H1 (cell line): Measurements from ENCODE around the gene RRM2. TPM values are rescaled to one million over a fixed set of nuclear protein-coding genes. Genes with fewer than 3 reads are reported as not detected.

Experiments used
- CTCF ChIA-PET: fragments of 300-600 bp; sonication (Branson Sonifier 250); formaldehyde crosslinking; loops from one replicate; lab custom pipeline; 2021; ENCODE audit not compliant: partially characterized antibody; lab: Charles Lee
- POLR2A ChIA-PET: fragments of 300-600 bp; sonication (Branson Sonifier 250); formaldehyde crosslinking; loops from one replicate; lab custom pipeline; 2021; ENCODE audit warnings: inconsistent platforms; ENCODE audit not compliant: partially characterized antibody; lab: Charles Lee
- DNase-seq, 2 experiments: peaks; one replicate each; pipeline versions ENCODE4 v3.0.0 to v3.0.0-alpha.2; 2010 to 2022; ENCODE audit warnings: low spot score in 2 of 2, low read depth in 1 of 2, mixed read lengths in 1 of 2
- FAIRE-seq: peaks from 2 replicates; lab custom pipeline; 2011; peaks lifted over from hg19 to GRCh38; lab: Jason Lieb, UNC
- H2AFZ ChIP-seq: 2 replicates; pipeline ENCODE4 v1.8.1; 2012; ENCODE audit warnings: low read length, inconsistent platforms
- H2AK5ac ChIP-seq: 2 replicates; pipeline ENCODE4 v1.6.1; 2013; ENCODE audit warnings: low read depth, low read length
- H2BK120ac ChIP-seq: replicated peaks from 2 replicates; pipeline ENCODE3; 2013; ENCODE audit warnings: low read depth, low read length, inconsistent platforms
- H2BK12ac ChIP-seq: 2 replicates; pipeline ENCODE4 v1.6.1; 2013; ENCODE audit warnings: low read depth, low read length
- H2BK15ac ChIP-seq: 2 replicates; pipeline ENCODE4 v1.6.1; 2013; ENCODE audit warnings: low read length
- H2BK20ac ChIP-seq: 2 replicates; pipeline ENCODE4 v1.6.1; 2013; ENCODE audit warnings: low read length
- H2BK5ac ChIP-seq: 2 replicates; pipeline ENCODE4 v1.6.1; 2013; ENCODE audit warnings: low read depth, low read length
- H3K14ac ChIP-seq: 2 replicates; pipeline ENCODE4 v1.6.1; 2013; ENCODE audit warnings: inconsistent platforms; ENCODE audit not compliant: insufficient read length
- H3K18ac ChIP-seq: 2 replicates; pipeline ENCODE4 v1.6.1; 2013; ENCODE audit warnings: low read length; ENCODE audit errors: extremely low read depth
- H3K23ac ChIP-seq: 2 replicates; pipeline ENCODE4 v1.6.1; 2013; ENCODE audit warnings: inconsistent platforms; ENCODE audit not compliant: insufficient read length
- H3K23me2 ChIP-seq: 2 replicates; pipeline ENCODE4 v1.6.1; 2013; ENCODE audit warnings: low read depth, low read length
- H3K27ac ChIP-seq: 2 replicates; pipeline ENCODE4 v1.6.1; 2011; ENCODE audit warnings: low read depth, low read length, inconsistent platforms
- H3K27me3 ChIP-seq, 4 experiments: replicated peaks in 1 of 4; 1 replicate in 1 of 4; 2 replicates in 3 of 4; pipeline versions ENCODE4 v1.6.1 to v1.8.1; 2011 to 2013; ENCODE audit warnings: low read length in 3 of 4, mild to moderate bottlenecking in 3 of 4, inconsistent platforms in 2 of 4, mixed read lengths in 2 of 4, moderate library complexity in 1 of 4; ENCODE audit not compliant: control insufficient read depth in 3 of 4, insufficient read depth in 3 of 4; ENCODE audit errors: extremely low read depth in 1 of 4
- H3K36me3 ChIP-seq, 4 experiments: 2 replicates each; pipeline versions ENCODE4 v1.6.1 to v1.8.1; 2011 to 2013; ENCODE audit warnings: mild to moderate bottlenecking in 4 of 4, low read length in 3 of 4, moderate library complexity in 2 of 4, control low read depth in 1 of 4, inconsistent platforms in 1 of 4; ENCODE audit not compliant: insufficient read depth in 4 of 4, control insufficient read depth in 2 of 4
- H3K4ac ChIP-seq: replicated peaks from 2 replicates; pipeline ENCODE3; 2013; ENCODE audit warnings: low read length, low read depth, mixed read lengths, inconsistent platforms; ENCODE audit not compliant: insufficient read length
- H3K4me1 ChIP-seq, 4 experiments: replicated peaks in 1 of 4; 1 replicate in 1 of 4; 2 replicates in 3 of 4; pipeline versions ENCODE4 v1.6.1 to v1.8.1; 2011 to 2013; ENCODE audit warnings: low read length in 3 of 4, inconsistent platforms in 2 of 4, mixed read lengths in 1 of 4; ENCODE audit not compliant: insufficient read depth in 4 of 4, control insufficient read depth in 3 of 4
- H3K4me2 ChIP-seq, 2 experiments: 2 replicates each; pipeline versions ENCODE4 v1.6.1 to v1.8.1; 2011 to 2013; ENCODE audit warnings: low read depth in 2 of 2, low read length in 2 of 2, control low read depth in 1 of 2, inconsistent platforms in 1 of 2, mild to moderate bottlenecking in 1 of 2; ENCODE audit not compliant: insufficient read depth in 1 of 2
- H3K4me3 ChIP-seq, 4 experiments: fragments of 200-600, 300-600 bp in 1 of 4; sonication (generic), shearing (Covaris generic), sonication (Bioruptor Twin) in 1 of 4; 2 replicates each; pipeline versions ENCODE4 v1.5.1 to v1.8.1; 2011 to 2016; ENCODE audit warnings: low read length in 4 of 4, low read depth in 3 of 4, control low read depth in 2 of 4, inconsistent platforms in 2 of 4, mild to moderate bottlenecking in 2 of 4, mixed read lengths in 1 of 4, moderate library complexity in 1 of 4; ENCODE audit not compliant: insufficient read depth in 2 of 4; ENCODE audit errors: extremely low read depth in 1 of 4
- H3K56ac ChIP-seq: replicated peaks from 2 replicates; pipeline ENCODE3; 2013; ENCODE audit warnings: low read depth, mild to moderate bottlenecking, mixed read lengths, low read length, inconsistent platforms; ENCODE audit not compliant: insufficient read length
- H3K79me1 ChIP-seq: 2 replicates; pipeline ENCODE4 v1.6.1; 2013; ENCODE audit warnings: low read depth, low read length, control low read depth
- H3K79me2 ChIP-seq, 2 experiments: 2 replicates each; pipeline versions ENCODE4 v1.6.1 to v1.8.1; 2012 to 2013; ENCODE audit warnings: low read length in 2 of 2, mild to moderate bottlenecking in 2 of 2, inconsistent platforms in 1 of 2; ENCODE audit not compliant: insufficient read depth in 2 of 2, control insufficient read depth in 1 of 2
- H3K9ac ChIP-seq, 4 experiments: replicated peaks in 1 of 4; 1 replicate in 1 of 4; 2 replicates in 3 of 4; pipeline versions ENCODE4 v1.6.1 to v1.8.1; 2011 to 2013; ENCODE audit warnings: low read depth in 3 of 4, low read length in 3 of 4, control low read depth in 2 of 4, mild to moderate bottlenecking in 2 of 4, moderate library complexity in 2 of 4, inconsistent platforms in 1 of 4; ENCODE audit errors: extremely low read depth in 1 of 4
- H3K9me3 ChIP-seq, 2 experiments: 2 replicates each; pipeline versions ENCODE4 v1.6.1 to v1.8.1; 2012 to 2013; ENCODE audit warnings: mild to moderate bottlenecking in 2 of 2, moderate library complexity in 2 of 2, control low read depth in 1 of 2, inconsistent platforms in 1 of 2, low read depth in 1 of 2, low read length in 1 of 2, mixed read lengths in 1 of 2; ENCODE audit not compliant: insufficient read depth in 2 of 2
- H4K20me1 ChIP-seq, 2 experiments: replicated peaks in 1 of 2; 2 replicates each; pipeline versions ENCODE3 to v1.8.1; 2011 to 2013; ENCODE audit warnings: inconsistent platforms in 2 of 2, low read length in 2 of 2, mild to moderate bottlenecking in 1 of 2; ENCODE audit not compliant: insufficient read depth in 2 of 2, control insufficient read depth in 1 of 2
- H4K5ac ChIP-seq: 2 replicates; pipeline ENCODE4 v1.6.1; 2013; ENCODE audit warnings: low read length, low read depth, mixed read lengths, inconsistent platforms; ENCODE audit not compliant: insufficient read length
- H4K8ac ChIP-seq: 2 replicates; pipeline ENCODE4 v1.8.0; 2013; ENCODE audit warnings: mild to moderate bottlenecking, moderate library complexity, low read length, inconsistent platforms; ENCODE audit not compliant: insufficient read depth; ENCODE audit errors: extremely low read depth
- H4K91ac ChIP-seq: replicated peaks from 2 replicates; pipeline ENCODE3; 2013; ENCODE audit warnings: low read length, mixed read lengths, inconsistent platforms; ENCODE audit not compliant: insufficient read length
- BRCA1 ChIP-seq: IDR thresholded peaks from 2 replicates; pipeline ENCODE4 v1.6.1; 2012; ENCODE audit warnings: low read depth, low read length, improper control_type of control experiment
- WGBS, 2 experiments: shearing (Covaris generic) in 1 of 2; methylation state at CpG; one replicate each; pipeline versions ENCODE4 v1.1.6 to v1.1.7; 2013 to 2015; ENCODE audit warnings: low lambda C conversion rate in 2 of 2, mixed read lengths in 2 of 2, inconsistent platforms in 1 of 2, low coverage in 1 of 2, missing lambda C conversion rate in 1 of 2; ENCODE audit not compliant: insufficient replicate concordance in 2 of 2, insufficient coverage in 1 of 2, insufficient read length in 1 of 2; ENCODE audit errors: extremely low coverage in 1 of 2, missing lambda C conversion rate in 1 of 2; 5-methylcytosine and 5-hydroxymethylcytosine counted together
- polyA plus RNA-seq, 7 experiments: library from polyadenylated mRNA; depleted of rRNA in 3 of 7; stranded (reverse) in 5 of 7; unstranded in 2 of 7; fragments of >200 nt in 5 of 7; fragments of 200-250 nt in 2 of 7; gene quantifications; 1 replicate in 5 of 7; 2 replicates in 1 of 7; 4 replicates in 1 of 7; pipeline versions ENCODE4 v1.2.1 to v1.2.3, GENCODE V29; 2011 to 2013; ENCODE audit warnings: missing spikeins in 2 of 7, mixed read lengths in 2 of 7
- total RNA-seq: library from RNA; stranded (reverse); fragmentation: NEBNext Ultra II Directional; extraction: Animal tissue kit (Norgen Biotek cat#: 25700); gene quantifications from 2 replicates; pipeline ENCODE4 v1.2.1, GENCODE V29; 2021

Gene RRM2
- total and polyA plus RNA-seq, 2 of the 8 experiments (the other 6 are each of a cell fraction or from before 2014, with no cell fraction given), result 37.7 to 215 TPM

GRCh38 chr2:10146366-10147005 lies 23.9 kb downstream of the RRM2 start:
- CTCF ChIA-PET, result interaction anchor here (2.4 to 11.2 kb wide), 3 partner anchors 18 to 263 kb away, joined by 12 to 141 read pairs (median 33); partner anchors contain the start of gene RRM2
- H3K27me3 ChIP-seq, result 0 out of 7 replicates have a peak, but pooled peaks cover 0 to 3% (median 0%) of the 10 kb centered on the region in 4 experiments
- no peaks in the 10 kb centered on the region for H3K4me1 ChIP-seq
- no peak overlapping the region for H4K8ac ChIP-seq
- no peaks in the 10 kb centered on the region for H3K9me3 ChIP-seq
- no peak overlapping the region for H3K4me2 ChIP-seq
- H3K9ac ChIP-seq, result no peak overlapping the region
- peaks cover 3 to 4% of the 10 kb centered on the region in 2 experiments for H4K20me1 ChIP-seq
- DNase-seq (no peak), FAIRE-seq (no peak)
- TF ChIP-seq BRCA1, result no peak
- H3K23me2 ChIP-seq, result no peaks in the 10 kb centered on the region
- peaks cover 0 to 8% (median 5%) of the 10 kb centered on the region in 4 experiments; a peak in 6 of 8 replicates for H3K36me3 ChIP-seq
- no peak overlapping the region for H2BK12ac ChIP-seq
- no peak overlapping the region for H3K18ac ChIP-seq
- H3K27ac ChIP-seq, result no peak overlapping the region
- H3K79me2 ChIP-seq, result no peaks in the 10 kb centered on the region
- H4K5ac ChIP-seq, result no peak overlapping the region
- no peak overlapping the region for H3K4me3 ChIP-seq
- H3K79me1 ChIP-seq, result no peaks in the 10 kb centered on the region
- no peak overlapping the region for H3K56ac ChIP-seq
- no peak overlapping the region for H2BK5ac ChIP-seq
- no peak overlapping the region for H2BK20ac ChIP-seq
- no peak overlapping the region for H3K23ac ChIP-seq
- H3K14ac ChIP-seq, result no peak overlapping the region
- H2AK5ac ChIP-seq, result no peak overlapping the region
- WGBS, 2 experiments, result 90% methylated on average over 14 of the region's 14 CpGs; no CpG with 5 or more reads in 1 of the 2 experiments
- H2BK15ac ChIP-seq, result no peak overlapping the region
- no peak overlapping the region for H2AFZ ChIP-seq
- POLR2A ChIA-PET, result no interaction called here
- no peak overlapping the region for H2BK120ac ChIP-seq
- H3K4ac ChIP-seq, result no peak overlapping the region
- H4K91ac ChIP-seq, result no peak overlapping the region
